Activated CD8-positive, alpha-beta memory T cell treated with anti-CD3 and anti-CD28 coated beads, Interleukin-2, amount 50 U/mL, for 24 hours (primary cell): Measurements from ENCODE around the gene CUL1.

Experiments used
- DNase-seq: peaks from one replicate; pipeline ENCODE4 v3.0.0-alpha.2; 2020; ENCODE audit errors: extremely low read depth

CUL1 gene

GRCh38 chr7:148804343-148805235, 105.9 kb downstream of the CUL1 start:
- no peak for DNase-seq

DNA sequence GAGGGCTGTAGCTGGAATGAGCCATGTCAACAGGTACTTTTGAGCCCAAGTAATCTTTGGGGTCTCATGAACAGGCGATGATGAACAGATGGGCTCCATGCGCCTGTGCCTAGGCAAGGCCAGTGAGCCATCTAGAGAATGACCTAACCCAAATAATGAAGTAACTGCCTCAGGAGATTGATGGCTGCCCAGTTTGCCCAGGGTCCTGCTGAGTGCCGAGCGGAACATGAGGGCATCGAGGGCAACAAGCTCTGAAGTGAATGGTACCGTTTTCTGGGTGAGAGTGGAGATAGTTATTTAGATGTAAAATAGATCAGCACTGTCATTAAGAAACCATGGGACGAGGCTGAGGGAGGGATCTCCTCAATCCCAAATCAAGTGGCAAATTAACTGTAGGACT, 107.5 kb downstream of the CUL1 start:
- no peak for DNase-seq

DNA sequence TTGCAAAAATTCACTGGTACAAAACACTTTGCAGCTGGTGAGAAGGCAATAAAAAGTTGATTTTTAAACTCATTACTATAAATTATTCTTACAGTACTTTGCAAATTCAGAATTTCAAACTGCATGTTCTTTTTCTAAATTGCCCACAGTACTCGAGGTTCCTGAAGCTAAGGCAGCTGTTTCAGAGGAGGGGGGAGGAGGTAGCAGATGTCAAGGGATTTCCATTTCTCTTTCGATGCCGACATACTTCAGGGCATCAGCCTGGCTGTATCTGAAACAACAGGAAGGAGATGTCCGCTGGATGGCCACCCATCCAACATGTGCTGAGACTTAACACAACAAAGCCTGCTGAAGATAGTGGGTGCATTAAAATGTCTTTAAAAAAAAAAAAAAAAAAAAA, 108.7 kb downstream of the CUL1 start:
- DNase-seq, result no peak

DNA sequence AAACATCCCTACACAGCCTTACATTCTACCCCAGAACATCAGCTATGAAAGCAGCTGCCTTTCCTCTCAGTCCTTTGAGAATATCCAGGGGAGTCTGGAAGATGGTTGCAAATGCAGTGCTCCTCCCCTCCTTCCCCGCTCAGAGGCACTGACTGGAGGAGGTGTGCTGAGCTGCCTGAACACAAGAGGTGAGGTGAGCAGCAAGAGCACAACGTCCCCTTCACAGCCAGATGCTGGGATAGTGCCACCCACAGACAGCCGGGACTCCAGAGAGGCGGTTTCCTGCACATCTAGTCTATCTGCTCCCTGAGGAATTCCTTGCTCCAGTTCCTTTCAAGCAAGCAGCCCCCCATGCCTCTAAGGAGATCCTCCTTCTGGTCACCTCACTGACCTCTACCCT, 111.2 kb downstream of the CUL1 start:
- DNase-seq, result no peak

DNA sequence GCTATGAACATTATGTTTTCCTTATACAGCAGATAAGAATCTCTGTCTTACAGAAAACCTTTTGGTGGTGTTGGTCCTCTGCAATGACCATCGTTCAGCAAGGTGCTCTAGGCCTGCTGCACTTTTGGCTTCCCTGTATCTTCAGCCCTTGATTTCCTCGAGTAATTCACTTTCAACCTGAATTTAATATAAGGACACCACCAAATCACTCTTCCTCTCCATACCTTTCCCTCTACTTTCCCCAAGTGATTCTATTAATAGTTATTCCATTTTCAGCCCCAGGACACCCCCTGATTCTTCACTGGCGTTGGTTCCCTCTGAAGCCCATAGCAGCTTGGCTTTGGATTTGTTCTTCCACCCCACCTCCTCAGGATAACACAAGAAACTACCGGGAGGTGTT, 113.2 kb downstream of the CUL1 start:
- no peak for DNase-seq

- no peak for DNase-seq
Observed at GRCh38 chr7:148813890-148814289, 115.2 kb downstream of the CUL1 start.

DNA sequence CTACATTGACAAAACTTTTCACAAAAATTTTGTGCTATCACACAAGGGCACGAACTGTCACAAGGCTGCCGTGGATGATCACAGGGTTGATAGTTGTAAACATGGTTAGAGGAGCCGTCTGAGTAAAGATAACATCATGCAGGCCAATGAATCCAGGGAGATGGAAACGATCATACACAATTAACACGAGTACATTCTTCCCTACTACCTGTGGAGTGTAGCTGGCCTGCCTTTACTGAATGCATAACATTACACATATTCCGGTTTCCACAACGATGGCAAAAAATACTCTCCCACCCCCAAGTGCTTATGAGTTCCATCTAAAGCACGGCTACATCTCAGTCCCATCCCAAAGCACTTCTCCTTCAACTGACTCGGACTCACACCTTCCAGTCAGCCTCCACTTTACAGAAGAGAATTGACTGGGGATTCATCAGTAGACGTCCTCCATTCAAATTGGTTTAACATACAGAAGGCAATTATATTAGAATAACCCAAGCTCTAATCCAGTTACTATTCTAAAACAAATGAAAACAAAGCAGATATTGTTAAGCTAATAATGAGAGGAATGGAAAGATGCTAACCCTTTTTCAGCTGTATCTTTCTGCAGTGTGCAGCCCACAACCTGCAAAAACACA, 116.3 kb downstream of the CUL1 start:
- no peak for DNase-seq

GRCh38 chr7:148815612-148816011, 116.9 kb downstream of the CUL1 start:
- no peak for DNase-seq

DNA sequence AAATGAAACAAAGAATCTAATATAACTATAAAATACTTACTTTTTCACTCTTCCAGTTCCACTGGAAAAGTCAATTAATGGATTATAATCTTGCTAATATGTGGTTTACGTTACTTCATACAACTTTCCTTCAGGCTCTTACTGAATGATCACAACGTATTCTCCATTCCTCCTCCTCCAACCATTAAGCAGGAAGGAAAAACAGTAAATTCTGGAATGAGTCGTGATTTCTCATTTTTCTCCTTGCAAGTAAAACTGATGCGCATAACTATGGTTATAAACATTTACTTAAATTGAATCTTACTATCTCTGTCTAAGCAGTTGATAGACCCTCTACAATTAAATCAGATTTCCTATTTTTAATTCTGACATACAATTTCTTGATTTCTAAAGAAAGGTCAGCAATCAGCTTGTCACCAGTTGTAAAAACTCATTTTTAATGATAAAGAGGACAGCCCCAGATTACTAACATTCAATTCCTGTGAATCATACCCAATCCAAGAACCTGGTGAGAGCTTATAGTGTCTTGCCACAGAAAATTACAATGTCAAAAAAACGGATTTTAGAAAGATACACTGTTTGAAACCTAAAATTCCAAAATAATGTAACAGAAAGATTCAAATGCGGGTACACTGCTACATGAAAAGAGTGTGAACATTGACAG, 121.1 kb downstream of the CUL1 start:
- no peak for DNase-seq

- no peak for DNase-seq
Observed at GRCh38 chr7:148821422-148821821, 122.7 kb downstream of the CUL1 start.

DNA sequence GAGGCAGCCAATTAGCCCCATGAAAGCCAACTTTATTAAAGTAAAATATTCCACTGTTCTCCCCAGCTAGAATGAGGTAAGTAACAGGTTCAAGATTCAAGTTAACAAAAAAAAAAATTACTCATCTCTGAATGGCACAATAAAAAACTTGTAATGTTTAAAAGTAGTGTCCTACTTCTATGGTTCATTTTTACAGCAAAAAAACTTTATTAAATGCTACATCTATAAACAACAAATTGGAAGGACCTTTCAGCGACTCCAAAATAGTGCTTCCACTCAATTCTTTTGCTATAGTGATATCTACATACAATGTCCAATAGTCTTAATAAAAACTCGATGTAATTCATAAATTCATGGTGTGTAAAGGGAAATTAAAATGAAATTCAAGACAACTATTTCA, 126.2 kb downstream of the CUL1 start:
- DNase-seq, result no peak

DNA sequence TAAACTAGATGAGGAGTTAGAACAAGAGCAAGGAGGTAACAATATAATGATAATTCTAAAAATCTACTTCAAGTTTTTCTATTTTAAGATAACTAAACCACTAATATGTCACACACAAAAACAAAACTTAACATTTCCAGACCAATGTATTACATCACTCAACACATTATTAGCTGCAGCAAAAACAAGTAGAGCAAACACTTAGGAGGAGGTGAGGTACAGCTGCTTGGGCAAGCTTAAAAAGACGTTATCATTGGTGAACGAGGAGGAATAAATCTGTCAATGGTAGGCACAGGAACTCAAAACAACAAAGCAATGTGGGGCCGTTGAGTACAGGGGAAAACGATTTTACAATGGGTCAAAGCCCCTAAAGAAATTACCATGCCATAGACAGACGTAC, 126.6 kb downstream of the CUL1 start:
- DNase-seq, result no peak

DNA sequence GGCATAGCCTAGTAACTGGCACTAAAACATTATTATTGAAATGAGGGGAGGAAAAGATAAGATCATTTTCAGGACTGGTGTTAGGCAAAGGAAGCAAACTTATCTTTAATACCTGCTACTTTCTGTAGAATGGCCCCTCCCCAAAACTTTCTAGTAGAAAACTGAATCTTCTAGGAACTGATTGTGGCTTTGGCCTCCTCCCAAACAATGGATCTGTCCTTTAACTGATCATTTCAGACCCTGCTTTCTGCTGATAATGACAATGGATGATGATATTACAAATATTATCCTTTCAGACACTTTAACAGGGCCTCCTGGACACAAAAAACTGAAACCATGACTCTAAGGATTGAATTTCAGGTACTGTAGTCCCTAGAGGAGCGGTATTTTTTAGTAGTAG, 130.3 kb downstream of the CUL1 start:
- DNase-seq, result no peak

GRCh38 chr7:148830897-148831692, 132.4 kb downstream of the CUL1 start:
- DNase-seq, result no peak

DNA sequence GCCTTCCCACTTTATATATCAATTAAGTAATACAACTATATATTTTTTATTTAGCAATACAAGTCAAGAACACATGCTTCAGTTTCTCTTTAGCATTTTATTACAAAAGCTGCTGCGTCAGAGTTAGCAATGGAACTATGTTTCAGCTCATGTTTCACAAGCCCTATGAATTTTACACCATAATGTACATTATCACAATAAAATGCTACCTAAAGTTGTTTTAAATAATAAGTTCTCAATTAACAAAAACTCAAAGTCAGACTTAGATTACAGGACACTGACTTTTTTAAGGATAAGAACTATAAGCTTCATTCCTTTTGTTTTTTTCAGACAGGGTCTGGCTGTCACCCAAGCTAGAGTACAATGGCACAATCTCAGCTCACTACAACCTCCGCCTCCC, 133.1 kb downstream of the CUL1 start:
- DNase-seq, result no peak

GRCh38 chr7:148834605-148835004, 135.9 kb downstream of the CUL1 start:
- no peak for DNase-seq

DNA sequence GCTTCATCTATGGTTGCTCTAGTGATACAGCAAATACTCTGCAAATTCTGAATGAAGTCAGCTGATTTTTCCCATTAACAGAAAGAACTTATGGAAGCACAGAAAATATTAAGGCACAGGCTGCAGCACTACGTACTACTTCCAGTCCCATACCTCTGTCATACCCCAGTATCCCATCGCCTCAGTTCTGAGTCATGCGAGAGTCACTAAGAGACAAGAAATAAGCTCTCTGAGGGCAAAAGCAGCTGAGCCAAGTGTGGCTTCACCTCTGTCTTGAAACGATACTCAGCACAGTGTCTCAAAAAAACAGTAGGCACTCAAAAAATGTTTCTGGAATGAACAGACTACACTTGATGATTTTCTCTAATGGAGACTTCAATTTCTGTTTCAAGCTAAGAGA, 137.2 kb downstream of the CUL1 start:
- DNase-seq, result no peak

- DNase-seq, result no peak
Observed at GRCh38 chr7:148838905-148839304, 140.2 kb downstream of the CUL1 start.

GRCh38 chr7:148847815-148848734, 149.4 kb downstream of the CUL1 start:
- no peak for DNase-seq

DNA sequence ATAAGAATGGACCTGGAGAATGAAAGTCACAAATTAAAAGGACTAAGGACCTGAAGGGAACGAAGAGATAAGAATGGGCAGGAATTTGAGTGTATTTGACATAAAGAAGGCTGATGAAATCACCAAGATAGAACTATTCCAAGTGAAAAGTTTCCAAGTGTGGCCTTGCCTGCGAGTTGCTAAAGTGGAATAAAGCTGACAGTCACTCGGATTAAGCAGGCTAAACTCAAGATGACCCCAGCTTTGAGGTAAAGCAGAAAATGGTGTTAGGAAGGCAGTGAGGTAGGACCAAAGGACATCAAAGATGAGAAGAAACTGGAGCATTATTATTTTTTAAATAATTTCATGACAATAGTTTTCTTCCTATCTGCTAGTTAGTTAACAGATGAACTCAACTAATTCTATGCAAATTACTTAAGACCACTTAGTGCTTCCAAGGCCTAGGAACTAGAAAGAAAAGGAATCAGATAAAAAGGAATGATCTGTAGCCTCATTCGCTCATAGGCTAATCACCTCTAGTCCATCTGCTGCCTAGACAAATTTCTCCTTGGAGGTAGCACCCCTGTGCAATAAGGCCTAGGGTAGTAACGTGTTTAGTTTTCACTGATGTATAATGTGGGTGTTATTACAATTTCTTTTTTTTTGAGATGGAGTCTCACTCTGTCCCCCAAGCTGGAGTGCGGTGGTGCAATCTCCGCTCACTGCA, 150.8 kb downstream of the CUL1 start:
- no peak for DNase-seq
